Loucy (cell line): ENCODE results near the gene GNAZ.

ENCODE experiments used
- CTCF ChIP-seq: fragments of 200-600 bp; sonication (generic); conservative IDR thresholded peaks from 2 replicates; pipeline ENCODE4 v1.5.1; 2014; ENCODE audit warnings: mild to moderate bottlenecking, antibody characterized with exemption, low read length
- EZH2phosphoT487 ChIP-seq: fragments of 200-600 bp; IDR thresholded peaks from 2 replicates; pipeline ENCODE4 v1.6.1; 2018; ENCODE audit warnings: antibody characterized with exemption, mild to moderate bottlenecking, moderate library complexity, borderline replicate concordance

GRCh38 chr22:23146478-23147205 is 76.3 kb downstream of the GNAZ start:
- TF ChIP-seq CTCF = no peak
- TF ChIP-seq EZH2phosphoT487 = no peak
